ENCODE measurements around the gene PPARD.

Gene PPARD

DNA sequence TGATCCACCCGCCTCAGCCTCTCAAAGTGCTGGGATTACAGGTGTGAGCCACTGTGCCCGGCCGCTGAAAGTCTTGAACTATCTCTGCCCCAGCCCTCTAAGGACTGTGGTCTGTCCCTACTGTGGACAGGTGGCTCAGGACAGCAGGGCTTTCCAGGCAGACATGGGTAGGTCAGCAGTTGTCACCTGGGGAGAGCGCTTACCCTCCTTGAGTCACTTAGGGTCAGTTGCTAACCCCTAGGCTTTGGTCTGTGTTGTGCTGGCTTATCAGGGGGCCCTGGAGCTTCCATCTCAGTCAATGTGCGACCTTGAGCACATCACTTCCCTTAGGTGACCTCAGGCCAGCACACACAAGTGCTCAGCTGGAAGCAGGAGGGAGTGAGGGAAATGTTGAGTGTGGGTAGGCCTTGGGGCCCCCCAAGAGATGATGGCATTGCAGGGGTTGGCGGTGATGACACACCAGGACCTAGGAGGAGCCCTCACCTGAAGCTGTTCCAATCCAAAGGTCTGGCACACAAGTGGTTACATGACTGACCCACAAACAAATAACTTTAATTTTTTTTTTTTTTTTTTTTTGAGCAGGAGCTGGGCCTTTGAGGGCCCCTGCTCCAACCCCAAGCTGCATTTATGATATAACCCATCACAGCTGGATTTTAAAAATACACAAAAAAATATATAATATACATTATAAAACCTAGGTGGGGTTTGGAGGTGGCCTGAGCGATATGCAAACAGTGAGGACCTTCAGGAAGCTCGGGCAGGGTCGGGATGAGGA is 130.9 kb downstream of the PPARD start:
- DNase-seq = no peak

DNA sequence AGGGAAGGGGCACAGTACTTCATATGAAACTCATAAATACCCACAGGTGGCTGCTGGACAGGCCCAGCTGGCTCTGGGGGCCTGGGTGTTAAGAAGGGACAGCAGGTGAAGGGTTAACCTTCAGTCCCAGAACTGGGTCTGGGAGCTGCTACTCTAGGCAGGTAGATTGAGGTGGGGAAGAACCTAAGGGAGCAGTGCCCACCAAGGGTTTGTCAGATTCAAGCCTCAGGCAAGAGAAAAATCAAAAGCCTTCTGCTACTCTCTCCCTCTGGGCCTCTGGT is 131.4 kb downstream of the PPARD start:
- DNase-seq = no peak

DNA sequence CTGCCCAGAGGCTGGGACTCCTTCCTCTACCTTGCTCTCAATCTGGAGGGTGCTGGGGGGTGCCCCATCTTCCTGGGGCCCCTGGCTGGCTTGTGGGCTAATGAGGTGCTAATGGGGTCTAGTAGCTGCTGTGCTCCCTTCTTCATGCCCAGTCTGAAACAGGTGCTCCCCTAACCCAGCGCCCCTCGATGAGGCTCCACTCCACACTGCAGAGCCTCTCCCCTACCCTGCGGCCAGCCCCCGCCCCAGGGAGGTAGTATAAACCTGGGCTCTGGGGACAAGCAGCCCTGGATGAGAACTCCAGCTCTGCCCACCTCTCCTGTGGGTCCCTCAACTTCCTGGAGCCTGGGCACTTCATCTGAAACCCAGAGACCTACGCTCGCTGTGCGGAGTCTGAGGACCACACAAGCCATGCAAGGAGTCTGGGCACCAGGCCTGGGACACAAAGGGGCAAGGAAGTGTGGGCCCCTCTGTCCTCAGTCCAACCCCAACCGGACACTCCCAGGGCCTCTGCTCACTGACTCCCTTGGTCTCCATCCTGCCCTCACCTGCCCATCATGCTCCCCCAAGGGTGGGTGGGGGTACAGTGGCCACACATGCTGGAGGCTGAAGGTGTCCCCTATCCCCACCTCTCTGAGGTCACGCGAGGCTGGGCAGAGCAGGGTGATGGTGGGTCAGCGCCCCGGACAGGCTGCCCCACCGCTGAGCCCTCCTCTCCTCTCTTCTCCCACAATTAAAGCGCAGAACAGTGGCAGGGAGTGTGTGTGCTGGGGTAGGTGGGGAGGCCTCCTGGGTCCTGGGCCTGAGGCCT is 132.0 kb downstream of the PPARD start:
- DNase-seq = no peak

DNA sequence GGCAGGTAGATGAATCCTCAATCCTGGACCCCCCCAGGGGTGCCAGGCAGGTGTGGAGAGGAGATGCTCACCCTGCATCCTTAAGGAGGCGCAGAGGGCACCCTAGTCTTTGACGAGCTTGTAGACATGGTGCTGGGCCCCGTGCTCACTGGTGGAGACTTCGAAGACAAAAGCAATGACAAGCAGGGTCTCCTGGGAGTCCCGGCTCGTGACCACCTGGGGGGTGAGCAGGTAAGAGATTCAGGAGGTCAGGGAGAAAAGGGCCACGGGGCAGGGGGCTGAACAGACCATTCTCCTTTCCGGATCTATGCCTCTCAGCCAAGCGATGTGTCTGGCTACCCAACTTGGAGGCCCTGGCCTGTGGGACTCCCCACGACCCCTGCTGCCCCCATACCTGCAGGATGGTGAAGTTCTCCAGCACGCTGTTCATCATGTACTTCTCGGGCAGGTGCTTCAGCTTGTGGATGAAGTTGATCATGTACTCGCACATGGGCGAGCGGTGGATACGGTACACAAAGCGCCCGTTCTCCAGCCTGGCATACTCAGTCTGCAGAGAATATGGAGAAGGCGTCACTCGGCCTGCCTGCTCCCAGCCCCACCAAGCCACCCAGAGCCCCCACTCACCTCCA is 132.7 kb downstream of the PPARD start:
- no peak for DNase-seq

DNA sequence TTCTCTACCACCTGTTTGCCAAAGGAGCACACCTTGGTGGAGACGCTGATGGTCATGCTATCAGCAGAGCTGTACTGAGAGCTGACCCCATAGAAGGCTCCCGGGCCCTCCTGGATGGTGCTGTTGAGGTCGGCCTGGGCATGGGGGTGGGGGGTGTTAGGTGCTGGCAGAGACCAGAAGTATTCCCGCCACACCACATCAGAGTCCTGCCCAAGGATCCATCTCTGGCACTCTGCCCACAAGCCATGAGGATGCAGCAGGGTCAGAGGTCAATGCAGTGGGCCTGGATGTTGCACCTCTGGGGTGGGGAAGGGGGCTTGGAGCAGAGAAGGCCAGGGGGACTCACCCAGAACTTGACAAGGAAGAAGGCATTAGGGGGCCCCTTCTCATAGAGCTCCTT is 133.2 kb downstream of the PPARD start:
- no peak for DNase-seq

DNA sequence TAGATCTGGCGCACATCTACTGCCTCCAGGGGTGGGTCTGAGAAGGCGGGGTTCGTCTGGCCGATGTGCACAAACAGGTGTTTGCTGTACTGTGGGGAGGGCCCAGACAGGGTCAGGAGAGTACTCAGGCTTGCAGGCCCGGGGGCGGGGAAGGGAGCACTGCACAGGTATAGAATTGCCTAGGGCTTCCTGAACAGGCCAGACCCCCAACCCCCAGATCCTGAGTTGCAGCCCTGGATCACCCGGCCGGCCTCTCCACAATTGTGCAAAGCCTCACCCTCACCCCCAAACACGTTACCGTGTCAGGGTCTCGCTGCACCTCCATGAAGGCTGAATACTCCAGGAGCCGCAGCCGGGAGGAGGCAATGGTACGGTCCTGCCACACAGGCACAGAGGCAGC is 133.6 kb downstream of the PPARD start:
- no peak for DNase-seq

DNA sequence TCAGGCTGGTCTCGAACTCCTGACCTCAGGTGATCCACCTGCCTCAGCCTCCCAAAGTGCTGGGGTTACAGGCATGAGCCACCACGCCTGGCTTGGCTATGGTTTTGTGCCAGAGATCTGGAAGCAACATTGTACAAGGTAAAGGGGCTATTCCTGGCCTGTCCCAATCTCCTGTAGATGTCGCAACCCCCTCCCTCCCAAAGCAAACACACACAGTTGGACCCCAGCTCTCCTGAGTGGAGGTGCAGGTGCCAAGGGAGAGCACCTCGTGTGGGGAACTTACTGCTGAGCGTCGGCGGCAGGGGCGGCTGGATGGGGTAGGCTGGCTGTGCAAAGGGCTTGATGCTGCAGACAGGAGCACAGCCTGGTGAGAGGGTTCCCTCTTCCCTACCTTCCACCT is 134.7 kb downstream of the PPARD start:
- no peak for DNase-seq

Measured in T-helper 1 cell (primary cell).